Measurements from ENCODE around the gene OR56A4.

DNA sequence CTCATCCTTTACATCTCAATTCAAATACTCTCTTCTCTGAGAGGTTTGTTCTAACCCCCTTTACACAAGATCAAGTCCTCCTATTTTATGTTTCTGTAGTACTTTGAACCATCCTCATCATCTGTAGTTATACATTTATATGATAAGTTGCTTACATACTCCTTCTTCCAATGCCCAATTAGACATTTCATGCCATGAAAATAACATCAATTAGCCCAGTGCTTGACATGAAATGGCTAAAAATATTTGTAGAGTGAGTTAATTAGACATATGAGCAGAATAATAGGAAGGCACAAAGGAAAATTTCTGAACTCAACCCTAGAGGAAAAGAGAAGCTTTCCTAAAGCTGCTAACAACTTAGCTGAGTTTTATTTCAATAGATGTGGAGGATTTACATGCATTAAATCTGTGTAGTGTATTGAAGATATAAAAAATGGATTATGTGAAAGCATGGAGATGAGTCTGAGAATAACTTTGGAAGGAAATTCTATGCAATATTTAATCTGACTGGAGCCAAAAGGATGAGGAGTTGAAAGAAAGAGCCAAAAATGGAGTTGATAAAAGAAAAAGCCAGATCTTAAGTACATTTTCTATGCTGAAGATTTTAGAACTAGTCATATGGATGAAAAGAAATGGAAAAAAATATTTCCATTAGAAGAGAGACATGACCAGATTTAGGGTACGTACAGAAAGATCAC lies 24.1 kb upstream of the OR56A4 start, which contains the start of gene OR56A1:
- TF ChIP-seq, protein P1, sequence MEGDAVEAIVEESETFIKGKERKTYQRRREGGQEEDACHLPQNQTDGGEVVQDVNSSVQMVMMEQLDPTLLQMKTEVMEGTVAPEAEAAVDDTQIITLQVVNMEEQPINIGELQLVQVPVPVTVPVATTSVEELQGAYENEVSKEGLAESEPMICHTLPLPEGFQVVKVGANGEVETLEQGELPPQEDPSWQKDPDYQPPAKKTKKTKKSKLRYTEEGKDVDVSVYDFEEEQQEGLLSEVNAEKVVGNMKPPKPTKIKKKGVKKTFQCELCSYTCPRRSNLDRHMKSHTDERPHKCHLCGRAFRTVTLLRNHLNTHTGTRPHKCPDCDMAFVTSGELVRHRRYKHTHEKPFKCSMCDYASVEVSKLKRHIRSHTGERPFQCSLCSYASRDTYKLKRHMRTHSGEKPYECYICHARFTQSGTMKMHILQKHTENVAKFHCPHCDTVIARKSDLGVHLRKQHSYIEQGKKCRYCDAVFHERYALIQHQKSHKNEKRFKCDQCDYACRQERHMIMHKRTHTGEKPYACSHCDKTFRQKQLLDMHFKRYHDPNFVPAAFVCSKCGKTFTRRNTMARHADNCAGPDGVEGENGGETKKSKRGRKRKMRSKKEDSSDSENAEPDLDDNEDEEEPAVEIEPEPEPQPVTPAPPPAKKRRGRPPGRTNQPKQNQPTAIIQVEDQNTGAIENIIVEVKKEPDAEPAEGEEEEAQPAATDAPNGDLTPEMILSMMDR (IDR thresholded peaks at IDR 0.05), result no peak
- TF ChIP-seq POLR2A (IDR thresholded peaks at IDR 0.05), result no peak

Measured in thyroid gland (tissue), 4 donors.